ENCODE measurements around the gene MTHFD1. TPM values are rescaled to one million over a fixed set of nuclear protein-coding genes. Genes with fewer than 3 reads are reported as not detected.

MTHFD1 gene
- total and polyA plus RNA-seq, 9 of the 15 experiments (the other 6 are each of a cell fraction or from before 2014, with no cell fraction given) = 66.7 to 158 (median 90.9) TPM

GRCh38 chr14:64407329-64407728 lies 19.2 kb downstream of the MTHFD1 start:
- ChIA-PET CTCF (ENCODE audit: low intra/inter-chr PET ratio) (no interaction called here), POLR2A (no interaction called here)
- peaks cover 67% of the 10 kb centered on the region for H3K36me3 ChIP-seq (ENCODE audit: control insufficient read depth, insufficient read depth, low read length)
- ATAC-seq (no peak), FAIRE-seq (no peak), DNase-seq (ENCODE audit: extremely low read depth in 1 of 4, low spot score in 3 of 4) (no peak)
- no peaks in the 10 kb centered on the region for H3K27me3 ChIP-seq (ENCODE audit: control insufficient read depth in 2 of 2, insufficient read depth in 2 of 2, low read length in 2 of 2)
- in situ Hi-C loops (cut with MboI) (no loop called here), intact Hi-C loops (cut with micrococcal nuclease) (no loop called here)
- H3K79me2 ChIP-seq (ENCODE audit: control insufficient read depth, insufficient read depth, low read length) = peaks cover 30% of the 10 kb centered on the region
- no peaks in the 10 kb centered on the region; the same call in 1 of the 2 replicates for H4K20me1 ChIP-seq (replicated peaks; ENCODE audit: control insufficient read depth, insufficient read depth, low read length)
- H3K9me3 ChIP-seq (replicated peaks; ENCODE audit: control insufficient read depth, insufficient read depth, low read depth, low read length) = no peaks in the 10 kb centered on the region
- H3K9me1 ChIP-seq (ENCODE audit: control insufficient read depth, insufficient read depth, low read length) = no peaks in the 10 kb centered on the region
- no peaks in the 10 kb centered on the region; a peak in 1 of 5 replicates for H3K4me1 ChIP-seq (replicated peaks in 1 of 2; ENCODE audit: control insufficient read depth in 2 of 2, insufficient read depth in 2 of 2, low read length in 2 of 2)
- 100% methylated on average over 1 of the region's 2 CpGs for WGBS (ENCODE audit: insufficient coverage, low coverage, missing lambda C conversion rate)
- TF ChIP-seq ZNF174 (CRISPR knock-in tag; IDR thresholded peaks at IDR 0.05) (no peak), NR2F6 (CRISPR knock-in tag; IDR thresholded peaks at IDR 0.05) (no peak), TSC22D4 (tag; IDR thresholded peaks at IDR 0.05) (no peak), ZNF717 (CRISPR knock-in tag; IDR thresholded peaks at IDR 0.05) (no peak), POLR2AphosphoS2 (IDR thresholded peaks at IDR 0.05; ENCODE audit: low read length) (no peak), ZNF12 (CRISPR knock-in tag; IDR thresholded peaks at IDR 0.05) (no peak), HNRNPL (IDR thresholded peaks at IDR 0.05; ENCODE audit: low read depth, low read length) (no peak), ZNF24 (IDR thresholded peaks at IDR 0.05) (no peak), TCF7L2 (IDR thresholded peaks at IDR 0.05; ENCODE audit: low read depth, low read length) (no peak)
- H3K4me3 ChIP-seq = no peak overlapping the region
- H3K9ac ChIP-seq (ENCODE audit: insufficient read depth in 1 of 2, low read depth in 2 of 2, low read length in 2 of 2) = no peak overlapping the region
- H3K4me2 ChIP-seq (ENCODE audit: insufficient read depth, low read length) = no peak overlapping the region
- H3K27ac ChIP-seq (ENCODE audit: extremely low read depth, low read depth, low read length) = no peak overlapping the region
- no peak overlapping the region for H2AFZ ChIP-seq (ENCODE audit: low read depth, low read length)
- BruUV-seq (replicated peaks) = no TSS peak
